Left ventricle myocardium inferior (tissue), 1 donor: ENCODE measurements around the gene SLC25A6. TPM values are rescaled to one million over a fixed set of nuclear protein-coding genes. Genes with fewer than 3 reads are reported as not detected.
"Not testable (repeated sequence)": the region's sequence is repeated elsewhere in the genome, so short reads cannot be mapped to it uniquely, and the experiment has no call there.

Experiments
- DNase-seq: peaks from one replicate; pipeline ENCODE4 v3.0.0-alpha.2; 2020
- H3K27ac ChIP-seq: fragments of 200-600 bp; replicated peaks from 2 replicates; pipeline ENCODE4 v1.8.0; 2021
- H3K27me3 ChIP-seq: fragments of 200-600 bp; 2 replicates; pipeline ENCODE4 v1.8.0; 2021; ENCODE audit warnings: low read depth
- H3K36me3 ChIP-seq: fragments of 200-600 bp; 2 replicates; pipeline ENCODE4 v1.8.0; 2021
- H3K4me1 ChIP-seq: fragments of 200-600 bp; 2 replicates; pipeline ENCODE4 v1.8.0; 2021
- H3K4me3 ChIP-seq: fragments of 200-600 bp; 2 replicates; pipeline ENCODE4 v1.8.0; 2021; ENCODE audit warnings: mild to moderate bottlenecking, moderate library complexity
- H3K9me3 ChIP-seq: fragments of 200-600 bp; replicated peaks from 2 replicates; pipeline ENCODE4 v1.8.0; 2021
- intact Hi-C: fragments of 100-400 bp; cut with micrococcal nuclease; formaldehyde crosslinking; loops from one replicate; pipeline ENCODE4 v1.11.0; 2022
- total RNA-seq: library from RNA; stranded (reverse); fragmentation: NEBNext Ultra II Directional; extraction: Animal tissue kit (Norgen Biotek cat#: 25700); gene quantifications from one replicate; pipeline ENCODE4 v1.2.1, GENCODE V29; 2021
- TF ChIP-seq, protein P1 (sequence below): fragments of 200-600 bp; IDR thresholded peaks from 2 replicates; pipeline ENCODE4 v1.8.0; 2021; ENCODE audit warnings: antibody characterized with exemption, mild to moderate bottlenecking, borderline replicate concordance
- donor health status: DM: no; HTN: yes; CAD: no; lungs with severe emphysema.

The SLC25A6 gene
- total RNA-seq, 1 donor from 2014 or later: 158 TPM

DNA sequence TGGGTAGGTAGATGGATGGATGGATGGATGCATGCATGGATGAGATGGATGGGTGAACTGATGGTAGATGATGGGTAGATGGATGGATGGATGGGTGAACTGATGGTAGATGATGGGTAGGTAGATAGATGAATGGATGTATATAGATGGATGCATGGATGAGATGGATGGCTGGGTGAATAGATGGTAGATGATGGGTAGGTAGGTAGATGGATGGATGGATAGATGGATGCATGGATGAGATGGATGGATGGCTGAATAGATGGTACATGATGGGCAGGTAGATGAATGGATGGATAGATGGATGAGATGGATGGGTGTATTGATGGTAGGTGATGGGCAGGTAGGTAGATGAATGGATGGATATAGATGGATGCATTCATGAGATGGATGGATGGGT is 15.1 kb upstream of the SLC25A6 start:
- Histone ChIP-seq H3K4me3 (no peak overlapping the region), H3K27me3 (no peaks in the 10 kb centered on the region), H3K9me3 (no peaks in the 10 kb centered on the region), H3K4me1 (no peaks in the 10 kb centered on the region), H3K36me3 (peaks cover 63% of the 10 kb centered on the region), H3K27ac (no peak overlapping the region)
- TF ChIP-seq, protein P1, sequence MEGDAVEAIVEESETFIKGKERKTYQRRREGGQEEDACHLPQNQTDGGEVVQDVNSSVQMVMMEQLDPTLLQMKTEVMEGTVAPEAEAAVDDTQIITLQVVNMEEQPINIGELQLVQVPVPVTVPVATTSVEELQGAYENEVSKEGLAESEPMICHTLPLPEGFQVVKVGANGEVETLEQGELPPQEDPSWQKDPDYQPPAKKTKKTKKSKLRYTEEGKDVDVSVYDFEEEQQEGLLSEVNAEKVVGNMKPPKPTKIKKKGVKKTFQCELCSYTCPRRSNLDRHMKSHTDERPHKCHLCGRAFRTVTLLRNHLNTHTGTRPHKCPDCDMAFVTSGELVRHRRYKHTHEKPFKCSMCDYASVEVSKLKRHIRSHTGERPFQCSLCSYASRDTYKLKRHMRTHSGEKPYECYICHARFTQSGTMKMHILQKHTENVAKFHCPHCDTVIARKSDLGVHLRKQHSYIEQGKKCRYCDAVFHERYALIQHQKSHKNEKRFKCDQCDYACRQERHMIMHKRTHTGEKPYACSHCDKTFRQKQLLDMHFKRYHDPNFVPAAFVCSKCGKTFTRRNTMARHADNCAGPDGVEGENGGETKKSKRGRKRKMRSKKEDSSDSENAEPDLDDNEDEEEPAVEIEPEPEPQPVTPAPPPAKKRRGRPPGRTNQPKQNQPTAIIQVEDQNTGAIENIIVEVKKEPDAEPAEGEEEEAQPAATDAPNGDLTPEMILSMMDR: no peak
- intact Hi-C loops: no loop called here
- no peak for DNase-seq

DNA sequence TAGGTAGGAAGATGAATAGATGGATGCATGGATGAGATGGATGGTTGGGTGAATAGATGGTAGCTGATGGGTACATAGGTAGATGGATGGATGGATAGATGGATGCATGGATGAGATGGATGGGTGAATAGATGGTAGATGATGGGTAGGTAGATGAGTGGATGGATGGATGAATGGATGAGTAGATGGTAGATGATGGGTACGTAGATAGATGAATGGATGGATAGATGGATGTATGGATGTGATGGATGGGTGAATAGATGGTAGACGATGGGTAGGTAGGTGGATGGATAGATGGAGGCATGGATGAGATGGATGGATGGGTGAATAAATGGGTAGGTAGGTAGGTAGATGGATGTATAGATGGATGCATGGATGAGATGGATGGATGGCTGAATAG is 13.9 kb upstream of the SLC25A6 start:
- intact Hi-C loops, H3K4me1 ChIP-seq, DNase-seq, H3K27me3 ChIP-seq, H3K4me3 ChIP-seq, H3K27ac ChIP-seq, H3K9me3 ChIP-seq: not testable (repeated sequence)
- peaks cover 67% of the 10 kb centered on the region for H3K36me3 ChIP-seq

- H3K4me3 ChIP-seq, intact Hi-C loops, H3K27ac ChIP-seq, H3K27me3 ChIP-seq, H3K9me3 ChIP-seq, DNase-seq, H3K4me1 ChIP-seq: not testable (repeated sequence)
- peaks cover 77% of the 10 kb centered on the region for H3K36me3 ChIP-seq
Observed at GRCh38 chrX:1403867-1404266, 12.0 kb upstream of the SLC25A6 start.

- H3K4me1 ChIP-seq: no peaks in the 10 kb centered on the region
- DNase-seq: no peak
Observed at GRCh38 chrX:1403228-1403627, 11.3 kb upstream of the SLC25A6 start.

DNA sequence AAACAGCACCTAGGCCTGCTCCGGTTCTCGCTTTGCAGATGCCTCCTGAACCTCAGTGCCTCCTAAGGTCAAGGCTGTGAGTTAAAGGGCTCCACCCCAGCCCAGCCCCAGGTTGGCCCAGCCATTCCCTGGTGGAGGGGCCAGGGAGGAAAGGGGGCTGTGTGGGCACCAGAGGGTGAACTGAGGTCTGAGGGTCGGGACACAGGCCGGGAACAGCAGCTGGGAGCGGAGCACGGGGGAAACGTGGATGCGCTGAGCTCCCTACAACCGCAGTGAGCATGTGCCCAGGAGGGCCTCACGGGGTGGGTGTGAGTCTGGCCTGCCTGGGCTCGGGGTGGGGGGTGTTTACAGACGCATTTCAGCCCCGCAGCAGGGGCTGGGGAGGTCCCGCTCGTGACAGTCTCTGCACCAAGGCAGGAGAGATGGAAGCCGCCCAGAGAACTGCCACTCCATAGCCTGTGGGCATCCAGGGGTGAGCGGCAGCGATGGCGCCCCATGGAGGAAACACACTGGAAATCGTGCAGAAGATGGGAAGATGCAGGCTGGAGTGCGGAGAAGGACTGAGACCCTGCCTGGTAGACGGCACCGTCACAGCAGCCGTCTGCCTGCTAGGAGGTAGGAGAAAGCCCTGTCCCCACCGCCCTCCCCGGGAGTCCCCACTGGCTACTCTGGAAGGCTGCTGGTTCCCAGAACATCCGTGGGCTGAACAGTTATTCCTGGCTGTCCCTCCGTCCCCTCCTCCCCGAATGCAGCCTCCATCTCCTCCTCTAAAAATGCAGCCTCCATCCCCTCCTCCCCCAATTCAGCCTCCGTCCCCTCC is 9.9 kb upstream of the SLC25A6 start:
- peak; percentile 12 for DNase-seq
- no peaks in the 10 kb centered on the region for H3K4me1 ChIP-seq
- TF ChIP-seq, protein P1: no peak
- no peak overlapping the region for H3K27ac ChIP-seq
- intact Hi-C loops: no loop called here
- peaks cover 65% of the 10 kb centered on the region for H3K36me3 ChIP-seq
- no peaks in the 10 kb centered on the region for H3K27me3 ChIP-seq
- H3K4me3 ChIP-seq: no peak overlapping the region
- no peaks in the 10 kb centered on the region for H3K9me3 ChIP-seq

More at GRCh38 chrX:1403228-1403627, 11.3 kb upstream of the SLC25A6 start:
- TF ChIP-seq, protein P1: no peak
- Histone ChIP-seq H3K36me3 (peaks cover 77% of the 10 kb centered on the region), H3K4me3 (no peak overlapping the region), H3K9me3 (no peaks in the 10 kb centered on the region), H3K27me3 (no peaks in the 10 kb centered on the region), H3K27ac (no peak overlapping the region)
- intact Hi-C loops: no loop called here

GRCh38 chrX:1400742-1401471 is 9.0 kb upstream of the SLC25A6 start:
- H3K4me3 ChIP-seq: no peak overlapping the region
- H3K27ac ChIP-seq: no peak overlapping the region
- no peaks in the 10 kb centered on the region for H3K27me3 ChIP-seq
- no peaks in the 10 kb centered on the region for H3K9me3 ChIP-seq
- peaks cover 56% of the 10 kb centered on the region for H3K36me3 ChIP-seq
- TF ChIP-seq, protein P1: no peak
- peak; percentile 10 for DNase-seq
- intact Hi-C loops: no loop called here
- H3K4me1 ChIP-seq: no peaks in the 10 kb centered on the region
